Measurements from ENCODE around the gene ZDHHC18.
A peak's percentile ranks its signal among the peaks of the same experiment; 100 is the strongest.
"Not testable (repeated sequence)": the region's sequence is repeated elsewhere in the genome, so short reads cannot be mapped to it uniquely, and the experiment has no call there.

The ZDHHC18 gene

DNA sequence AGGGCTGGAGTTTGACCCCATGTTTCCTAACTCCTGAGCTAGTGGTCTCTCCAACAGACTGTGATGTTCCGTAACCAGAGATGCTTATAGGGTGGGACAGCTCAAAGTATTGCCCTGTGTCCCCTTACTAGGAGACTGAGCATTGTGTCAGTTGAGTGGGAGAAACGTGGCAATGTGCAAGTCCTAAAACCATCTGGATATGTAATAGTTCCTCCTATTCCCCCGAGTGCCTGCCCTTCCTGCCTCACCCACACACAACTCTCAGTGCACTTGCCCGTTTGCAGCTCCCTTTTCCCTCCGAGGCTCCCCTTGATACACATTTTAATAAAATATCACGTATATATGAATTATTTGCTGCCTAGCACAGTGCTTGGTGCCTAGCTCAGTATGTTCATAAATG is 35.3 kb upstream of the ZDHHC18 start:
- no peak for DNase-seq (ENCODE audit: low read depth in 2 of 2)

DNA sequence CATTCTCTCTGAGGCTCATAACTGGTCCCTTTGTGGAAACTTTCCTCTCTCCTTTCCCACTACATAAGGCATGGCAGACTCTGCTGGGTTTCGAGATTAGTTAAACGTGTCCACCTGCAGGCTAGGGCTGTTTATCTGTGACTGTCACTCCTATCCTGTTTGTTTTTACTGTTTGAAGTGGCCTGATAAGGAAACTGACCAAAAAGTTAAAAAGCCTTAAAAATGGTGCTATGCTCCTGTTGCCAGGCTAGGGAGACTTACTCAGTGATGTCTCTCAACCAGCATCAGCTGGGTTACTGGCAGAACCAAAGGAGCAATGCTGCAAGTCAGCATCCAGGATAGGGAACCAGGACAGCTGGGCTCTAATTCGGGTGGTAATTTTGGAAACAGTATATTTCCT is 34.9 kb upstream of the ZDHHC18 start:
- DNase-seq (ENCODE audit: low read depth in 2 of 2) = no peak

DNA sequence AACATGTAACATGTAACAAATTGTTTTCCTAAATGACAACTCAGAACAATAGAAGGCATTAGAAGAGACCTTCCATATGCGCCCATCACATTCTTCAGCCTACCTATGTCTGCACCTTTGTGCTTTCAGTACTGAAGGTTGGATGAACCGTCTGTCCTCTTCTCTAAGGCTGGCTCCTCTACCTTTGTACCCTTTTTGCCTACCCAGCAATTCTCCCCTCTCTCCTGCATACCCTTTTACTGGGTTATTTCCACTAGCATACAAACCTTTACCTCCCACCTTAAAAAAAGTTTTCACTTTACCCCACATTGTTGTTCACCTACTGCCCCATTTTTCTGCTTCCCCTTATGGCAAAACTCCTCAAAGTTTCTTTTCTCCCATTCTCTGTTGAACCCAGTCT is 33.6 kb upstream of the ZDHHC18 start:
- no peak for DNase-seq (ENCODE audit: low read depth in 2 of 2)

DNA sequence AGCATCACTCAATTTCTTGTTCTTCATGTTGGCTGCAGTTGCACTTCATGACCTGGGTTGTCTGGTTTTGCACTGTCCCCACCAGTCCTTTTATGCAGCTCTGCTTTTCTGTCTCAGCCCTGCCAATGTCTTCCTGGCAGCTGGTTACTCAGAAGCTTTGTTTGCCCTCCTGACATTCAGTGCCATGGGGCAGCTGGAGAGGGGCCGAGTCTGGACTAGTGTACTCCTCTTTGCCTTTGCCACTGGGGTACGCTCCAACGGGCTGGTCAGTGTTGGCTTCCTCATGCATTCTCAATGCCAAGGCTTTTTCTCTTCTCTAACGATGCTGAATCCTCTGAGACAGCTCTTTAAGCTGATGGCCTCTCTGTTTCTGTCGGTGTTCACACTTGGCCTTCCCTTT is 32.1 kb upstream of the ZDHHC18 start:
- no peak for DNase-seq (ENCODE audit: low read depth in 2 of 2)

DNA sequence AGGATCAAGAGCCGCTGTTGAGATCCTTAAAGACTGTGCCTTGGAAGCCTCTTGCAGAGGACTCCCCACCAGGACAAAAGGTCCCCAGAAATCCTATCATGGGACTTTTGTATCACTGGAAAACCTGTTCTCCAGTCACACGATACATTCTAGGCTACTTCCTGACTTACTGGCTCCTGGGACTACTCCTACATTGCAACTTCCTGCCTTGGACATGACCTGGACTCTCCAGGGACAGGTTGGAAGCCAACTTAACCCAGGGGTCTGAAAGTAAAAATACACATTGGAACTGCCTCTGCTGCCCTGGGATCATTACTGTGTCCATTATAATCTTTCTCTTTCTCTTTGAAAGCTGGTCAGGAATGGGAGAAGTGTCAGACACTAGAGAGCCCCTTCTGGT is 28.9 kb upstream of the ZDHHC18 start:
- DNase-seq (ENCODE audit: low read depth in 2 of 2) = no peak

DNA sequence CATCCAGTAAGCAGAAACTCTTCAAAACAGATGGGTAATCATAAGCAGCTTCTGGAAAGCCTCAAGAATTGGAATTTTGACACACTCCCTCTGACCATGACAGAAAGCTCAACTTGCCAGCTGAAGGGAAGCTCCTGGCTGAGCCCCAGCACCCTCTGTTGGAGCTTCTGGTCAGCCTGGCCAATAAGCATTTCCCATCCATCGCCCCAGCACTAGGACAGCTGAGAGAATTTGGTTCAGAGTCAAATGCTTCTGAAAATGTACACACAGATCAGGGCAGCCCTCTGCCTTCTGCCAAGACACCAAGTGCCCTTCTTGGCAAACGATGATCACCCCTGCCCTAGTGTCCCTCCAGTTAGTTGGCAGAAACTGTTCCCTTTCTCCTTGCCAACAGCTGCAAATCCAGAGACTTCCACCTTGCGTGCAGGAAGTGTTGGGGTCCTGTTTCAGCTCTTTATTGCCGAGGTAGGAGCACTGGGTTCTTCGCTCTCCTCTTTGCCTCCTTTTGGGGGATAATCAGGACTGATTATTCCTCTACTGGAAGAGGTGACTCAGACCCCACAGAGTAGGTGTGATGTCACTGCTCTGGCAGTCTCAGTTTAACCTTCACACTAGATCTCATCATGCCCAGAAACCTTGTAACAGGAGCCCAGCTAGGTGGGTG is 26.9 kb upstream of the ZDHHC18 start:
- no peak for DNase-seq (ENCODE audit: low read depth in 2 of 2)

DNA sequence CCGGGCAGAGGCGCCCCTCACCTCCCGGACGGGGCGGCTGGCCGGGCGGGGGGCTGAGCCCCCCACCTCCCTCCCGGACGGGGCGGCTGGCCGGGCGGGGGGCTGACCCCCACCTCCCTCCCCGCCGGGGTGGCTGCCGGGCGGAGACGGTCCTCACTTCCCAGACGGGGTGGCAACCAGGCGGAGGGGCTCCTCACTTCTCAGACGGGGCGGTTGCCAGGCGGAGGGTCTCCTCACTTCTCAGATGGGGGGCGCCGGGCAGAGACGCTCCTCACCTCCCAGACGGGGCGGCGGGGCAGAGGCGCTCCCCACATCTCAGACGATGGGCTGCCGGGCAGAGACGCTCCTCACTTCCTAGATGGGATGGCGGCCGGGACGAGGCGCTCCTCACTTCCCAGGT is 22.6 kb upstream of the ZDHHC18 start:
- not testable (repeated sequence) for DNase-seq (ENCODE audit: low read depth in 2 of 2)

DNA sequence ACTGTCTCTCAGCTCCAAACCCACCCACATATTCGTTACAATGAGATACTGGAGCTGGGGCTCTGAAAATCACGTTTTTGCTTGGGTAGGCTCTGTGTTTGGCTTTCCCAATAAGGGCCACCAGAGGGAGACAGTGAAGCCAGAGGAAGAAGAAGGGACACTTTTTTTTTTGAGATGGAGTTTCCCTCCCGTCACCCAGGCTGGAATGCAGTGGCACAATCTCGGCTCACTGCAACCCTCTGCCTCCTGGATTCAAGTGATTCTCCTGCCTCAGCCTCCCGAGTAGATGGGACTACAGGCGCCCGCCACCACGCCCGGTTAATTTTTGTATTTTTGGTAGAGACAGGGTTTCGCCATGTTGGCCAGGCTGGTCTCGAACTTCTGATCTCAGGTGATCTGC is 16.4 kb upstream of the ZDHHC18 start:
- peak in 1 of 2 donors; percentile 57 for DNase-seq (ENCODE audit: low read depth in 2 of 2)

DNA sequence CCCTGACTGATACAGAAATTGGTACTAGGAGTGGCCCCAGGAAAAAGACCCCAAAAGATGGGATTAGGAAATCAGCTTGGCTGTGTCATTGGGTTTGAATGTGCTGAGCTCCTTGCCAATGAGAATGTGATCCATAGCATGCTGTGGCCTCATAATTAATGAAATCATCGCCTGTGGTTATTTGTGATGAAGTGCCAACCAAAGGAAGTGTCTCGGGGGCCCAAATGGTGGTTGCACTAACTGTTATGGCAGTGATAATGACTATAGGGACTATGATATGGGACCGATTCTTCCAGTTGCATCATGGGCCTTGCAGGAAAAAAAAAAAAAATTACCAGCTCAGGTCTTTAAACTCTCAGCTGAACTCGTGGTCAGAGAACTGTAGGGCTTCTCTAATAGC is 15.4 kb upstream of the ZDHHC18 start:
- no peak for DNase-seq (ENCODE audit: low read depth in 2 of 2)

DNA sequence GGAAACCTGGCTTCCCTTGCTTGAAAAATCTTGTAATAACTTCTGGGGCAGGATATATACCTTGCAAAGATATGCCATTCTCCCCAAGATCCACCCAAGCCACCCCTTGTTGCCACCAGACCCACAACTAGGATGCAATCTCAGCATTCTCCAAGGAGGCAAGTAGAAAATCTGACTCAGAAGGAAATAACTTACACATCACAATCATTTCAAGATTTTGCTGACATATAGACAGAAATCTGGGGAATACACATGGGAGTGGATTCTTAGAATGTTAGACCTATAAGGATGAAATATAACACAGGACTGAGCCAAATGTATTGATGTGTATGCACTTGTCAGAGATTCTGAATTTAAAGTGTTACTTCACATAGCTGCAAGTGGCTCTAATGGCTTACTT is 14.8 kb upstream of the ZDHHC18 start:
- DNase-seq (ENCODE audit: low read depth in 2 of 2) = no peak

DNA sequence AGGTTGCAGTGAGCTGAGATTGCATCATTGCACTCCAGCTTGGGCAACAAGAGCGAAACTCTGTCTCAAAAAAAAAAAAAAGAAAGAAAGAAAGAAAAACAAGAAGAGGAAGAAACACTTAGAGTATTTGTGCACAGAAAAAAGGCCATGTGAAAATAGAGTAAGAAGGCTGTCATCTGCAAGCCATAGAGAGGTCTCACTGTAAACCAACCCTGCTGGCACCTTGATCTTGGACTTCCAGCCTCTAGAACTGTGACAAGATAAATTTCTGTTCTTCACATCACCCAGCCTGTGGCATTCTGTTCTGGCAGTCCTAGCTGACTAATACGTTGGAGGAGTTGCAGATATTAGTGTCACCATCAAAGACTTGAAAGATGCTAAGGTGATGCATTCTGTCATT is 12.1 kb upstream of the ZDHHC18 start:
- no peak for DNase-seq (ENCODE audit: low read depth in 2 of 2)

DNA sequence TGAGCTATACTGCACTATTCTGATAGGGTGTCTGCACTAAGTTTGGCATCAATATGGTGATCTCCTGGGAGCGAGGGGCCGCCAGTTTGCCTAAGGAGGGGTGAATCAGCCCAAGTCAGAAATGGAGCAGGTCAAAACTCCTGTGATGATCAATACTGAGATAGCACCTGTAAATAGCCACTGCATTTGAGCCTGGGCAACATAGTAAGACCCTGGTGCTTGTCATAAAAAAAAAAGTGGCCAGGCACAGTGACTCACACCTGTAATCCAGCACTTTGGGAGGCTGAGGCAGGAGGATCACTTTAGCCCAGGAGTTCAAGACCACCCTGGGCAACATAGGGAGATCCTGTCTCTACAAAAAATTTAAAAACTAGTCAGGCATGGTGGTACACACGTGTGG is 11.6 kb upstream of the ZDHHC18 start:
- DNase-seq (ENCODE audit: low read depth in 2 of 2) = no peak

DNA sequence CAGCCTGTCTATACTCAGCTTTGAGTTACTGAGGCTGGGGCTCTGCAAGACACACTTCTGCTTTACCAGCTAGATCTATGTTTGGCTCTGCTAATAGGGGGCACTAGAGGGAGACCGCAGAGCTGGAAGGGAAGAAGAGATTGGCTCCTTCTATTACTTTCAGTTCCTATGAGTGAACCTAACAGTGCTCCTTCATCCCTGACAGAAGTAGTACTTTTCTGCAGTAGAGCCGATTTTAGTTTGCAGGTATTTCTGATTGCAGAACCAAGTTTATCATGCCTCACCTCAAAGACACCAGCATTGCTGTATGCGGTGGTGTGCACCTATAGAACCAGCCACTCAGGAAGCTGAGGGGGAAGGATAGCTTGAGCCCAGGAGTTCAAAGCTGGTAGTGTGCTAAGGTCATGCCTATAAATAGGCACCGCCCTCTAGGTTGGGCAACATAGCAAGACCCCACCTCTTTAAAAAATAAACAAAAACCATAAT is 5.7 kb upstream of the ZDHHC18 start:
- DNase-seq (ENCODE audit: low read depth in 2 of 2) = no peak

DNA sequence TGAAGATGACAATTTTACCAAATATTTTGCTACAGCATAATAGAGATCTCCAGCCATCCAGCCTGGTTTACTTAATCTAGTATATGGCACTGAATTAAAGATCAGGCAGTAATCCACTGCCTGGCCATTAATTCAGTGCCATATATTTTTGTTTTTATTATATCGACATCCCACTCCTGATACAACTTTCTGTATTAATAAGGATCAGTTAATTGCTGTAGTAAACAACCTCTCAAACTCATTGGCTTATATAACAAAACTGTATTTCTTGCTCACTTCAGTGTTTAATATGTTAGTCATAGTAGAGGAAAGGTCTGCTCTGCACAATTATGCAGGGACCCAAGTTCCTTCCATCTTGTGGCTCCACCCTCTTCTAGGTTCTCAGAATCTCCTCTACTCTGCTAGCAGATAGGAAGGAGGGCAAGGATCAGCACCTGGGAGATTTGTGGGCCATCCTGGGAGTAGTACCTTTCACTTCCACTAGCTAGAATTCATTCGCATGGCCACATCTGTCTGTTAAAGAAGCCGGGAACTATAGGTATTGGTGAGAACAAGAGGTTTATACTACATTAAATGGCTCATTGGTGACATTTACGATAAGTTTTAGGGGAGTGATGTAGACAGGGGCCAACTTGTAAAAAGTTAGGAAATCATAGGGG is 3.6 kb upstream of the ZDHHC18 start:
- DNase-seq (ENCODE audit: low read depth in 2 of 2) = no peak

DNA sequence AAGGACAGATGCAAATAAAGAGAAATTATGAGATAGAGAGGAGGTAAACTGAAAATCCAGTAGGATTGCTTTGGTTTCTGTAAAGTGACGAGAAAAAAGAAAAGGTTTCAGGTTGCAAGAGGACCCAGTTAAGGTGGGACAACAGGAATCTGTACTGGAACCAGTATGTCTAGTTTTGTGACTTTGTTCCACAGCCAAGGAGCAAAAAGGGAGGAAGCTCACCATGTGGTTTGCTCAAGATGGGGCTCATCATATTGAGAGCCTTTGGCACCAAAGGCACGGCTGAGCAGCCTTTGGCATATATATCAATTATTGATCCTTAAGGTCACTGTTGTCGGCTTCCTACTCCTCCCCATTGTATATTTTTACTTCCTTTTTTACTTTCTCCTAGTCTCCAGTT is 1.8 kb upstream of the ZDHHC18 start:
- DNase-seq (ENCODE audit: low read depth in 2 of 2) = no peak

DNA sequence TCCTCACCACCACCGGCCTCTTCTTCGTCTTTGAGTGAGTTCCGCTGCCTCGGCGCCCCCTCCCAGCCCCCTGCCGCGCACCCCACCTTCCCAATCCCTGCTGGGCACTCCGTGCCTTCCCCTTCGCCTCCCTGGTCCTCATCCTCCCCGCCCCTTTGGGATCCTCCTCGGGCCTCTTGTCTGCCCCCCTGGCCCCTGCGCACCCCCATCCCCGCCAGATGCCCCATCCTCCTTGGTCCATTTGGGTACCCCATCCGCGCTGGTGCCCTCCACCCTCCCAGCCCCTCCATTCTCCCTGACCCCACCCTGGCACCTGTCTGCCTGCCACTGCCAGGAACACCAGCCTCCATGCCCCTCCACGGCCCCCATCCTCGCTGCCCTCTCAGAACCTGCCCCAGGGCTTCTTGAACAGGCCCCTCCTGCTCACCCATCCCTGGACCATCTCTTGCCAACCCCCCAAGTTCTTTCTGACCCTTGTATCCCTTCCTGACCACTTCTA is 667 bp downstream of the ZDHHC18 start:
- DNase-seq (ENCODE audit: low read depth in 2 of 2) = no peak

DNA sequence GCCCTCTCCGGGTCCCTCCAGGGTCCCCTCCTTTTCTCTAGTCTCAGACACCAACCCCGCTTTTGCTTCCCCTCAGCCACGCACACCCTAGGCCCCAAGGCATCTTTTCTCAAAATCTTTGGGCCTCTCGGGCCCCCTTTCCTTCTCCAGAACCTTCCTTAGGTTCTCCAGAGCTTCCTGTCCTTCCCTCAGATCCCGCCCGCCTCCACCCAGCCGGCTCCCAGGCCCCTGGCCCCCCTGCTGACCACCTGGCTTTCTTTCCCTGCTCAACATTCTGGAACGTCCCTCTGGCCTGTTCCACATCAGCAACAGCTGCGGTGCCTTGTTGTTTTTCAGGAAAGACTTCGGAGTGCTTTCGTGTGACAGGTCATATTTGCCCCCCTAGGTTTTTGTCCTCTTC is 1.2 kb downstream of the ZDHHC18 start:
- no peak for DNase-seq (ENCODE audit: low read depth in 2 of 2)

DNA sequence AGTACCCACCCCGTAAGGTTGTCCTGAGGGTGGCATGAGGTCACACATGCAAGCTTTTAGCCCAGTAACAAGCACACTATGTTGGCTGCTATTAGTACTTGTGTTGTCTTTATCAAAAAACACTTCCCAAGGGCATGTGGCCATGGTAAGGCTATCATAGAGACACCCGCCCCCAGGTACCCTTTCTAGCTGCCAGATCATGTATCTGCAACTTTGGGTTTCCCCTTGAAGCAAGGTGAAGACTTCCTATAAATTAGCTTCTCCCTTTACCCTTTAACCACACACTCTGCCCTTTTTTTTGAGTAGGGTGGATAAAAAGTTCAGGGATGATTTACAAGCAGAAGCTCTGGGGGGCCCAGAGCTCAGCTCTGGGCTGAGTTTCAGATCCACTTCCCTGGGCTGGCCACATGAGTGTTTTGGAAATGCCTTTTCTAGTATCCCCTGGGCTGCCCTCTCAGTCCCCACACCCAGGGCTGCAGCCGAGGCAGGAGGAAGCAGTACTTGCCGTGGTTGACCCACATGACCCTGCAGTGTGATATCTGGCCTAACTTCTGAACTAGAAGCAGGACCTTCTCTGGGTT is 2.0 kb downstream of the ZDHHC18 start:
- no peak for DNase-seq (ENCODE audit: low read depth in 2 of 2)

DNA sequence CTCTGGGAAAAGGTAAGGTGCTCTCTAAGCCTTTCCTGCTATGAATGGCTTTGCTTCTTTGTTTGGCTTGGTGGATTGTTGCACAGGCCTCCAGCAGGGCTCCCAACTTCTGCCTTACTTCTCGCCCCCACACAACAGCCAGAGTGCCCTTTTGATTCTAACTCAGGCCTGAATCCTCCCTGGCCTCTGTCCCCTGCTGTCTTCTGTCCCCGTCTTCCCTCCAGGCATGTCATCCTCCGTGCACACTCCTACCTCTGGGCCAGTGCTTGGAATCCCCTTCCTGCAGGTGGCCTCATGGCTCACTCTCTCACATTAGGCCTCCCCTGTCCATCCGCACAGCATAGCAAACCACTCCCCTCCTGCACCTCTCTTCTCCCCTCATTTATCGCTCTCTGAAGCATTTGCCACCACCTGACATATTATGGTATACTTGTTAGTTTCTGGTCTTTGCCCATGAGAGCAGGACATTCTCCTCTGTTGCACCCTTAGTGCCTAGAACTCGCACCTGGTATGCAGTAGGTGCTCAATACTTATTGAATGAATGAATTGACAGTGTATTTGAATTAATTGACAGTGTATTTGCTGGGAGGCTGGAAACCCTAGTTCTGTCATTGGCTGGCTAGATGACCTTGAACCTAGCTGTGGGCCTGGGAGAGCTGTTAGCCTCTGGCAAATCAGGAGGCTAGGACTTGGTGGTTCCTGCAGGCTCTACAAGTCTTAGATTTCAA is 2.9 kb downstream of the ZDHHC18 start:
- DNase-seq (ENCODE audit: low read depth in 2 of 2) = no peak

DNA sequence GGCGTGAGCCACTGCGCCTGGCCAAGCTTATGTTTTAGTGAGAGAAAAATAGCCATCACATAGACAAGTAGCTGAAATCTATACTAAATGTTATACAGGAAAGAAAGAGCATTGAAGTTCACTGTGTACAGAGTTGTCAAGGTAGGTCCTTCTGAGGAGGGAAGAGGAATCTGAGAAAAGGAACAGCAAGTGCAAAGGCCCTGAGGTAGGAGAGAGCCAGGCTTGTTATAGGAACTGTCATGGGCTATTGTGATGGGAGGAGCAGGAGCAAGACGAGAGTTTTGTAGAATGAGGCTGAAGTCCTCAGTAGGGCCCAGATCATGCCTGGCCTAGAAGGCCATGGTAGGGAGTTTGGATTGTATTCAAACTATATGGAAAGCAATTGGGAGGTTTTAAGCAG is 4.6 kb downstream of the ZDHHC18 start:
- DNase-seq (ENCODE audit: low read depth in 2 of 2) = no peak

DNA sequence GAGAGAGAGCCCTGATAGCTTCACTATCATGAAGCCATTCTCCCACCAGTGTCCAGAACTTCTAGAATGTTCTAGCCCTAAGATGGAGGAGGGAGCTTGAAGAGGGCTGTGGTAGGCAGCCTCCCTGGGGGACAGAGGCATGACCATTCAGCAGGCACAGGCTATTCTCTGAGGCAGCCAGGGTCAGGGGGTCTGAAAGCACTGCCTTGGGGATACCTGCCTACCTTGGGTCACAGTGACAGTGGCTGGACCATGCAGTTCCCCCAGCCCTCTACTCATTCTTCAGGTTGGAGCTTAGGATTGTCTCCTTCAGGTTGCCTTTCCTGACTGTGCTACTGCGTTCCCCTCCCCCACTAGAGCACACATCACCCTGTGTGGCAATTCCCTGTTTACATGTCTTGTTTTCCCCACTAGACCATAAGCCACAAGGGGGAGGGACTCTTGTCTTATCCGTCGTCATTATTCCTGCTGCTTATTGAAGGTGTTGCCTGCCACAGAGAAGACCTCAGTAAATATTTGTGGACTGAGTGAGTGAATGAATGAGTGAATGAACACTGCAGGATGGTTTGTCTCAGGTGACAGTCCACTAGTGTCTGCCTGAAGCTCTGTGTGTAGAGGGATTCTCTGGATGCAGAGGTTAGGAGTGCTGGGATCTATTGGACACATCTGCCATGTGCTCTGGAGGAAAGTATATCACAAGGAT is 5.2 kb downstream of the ZDHHC18 start:
- no peak for DNase-seq (ENCODE audit: low read depth in 2 of 2)
